Measurements from ENCODE around the gene PLEKHA7.

- no peak for TF ChIP-seq CTCF (IDR thresholded peaks at IDR 0.05)
- TF ChIP-seq POLR2A (IDR thresholded peaks at IDR 0.05), result no peak
Measured at GRCh38 chr11:16891964-16892363, 122.2 kb downstream of the PLEKHA7 start.

Data from right lobe of liver (tissue), 4 donors.